HEK293 (cell line): ENCODE data around the gene S100A3.

Experiments
- AEBP2 ChIP-seq: fragments of 450-650 bp; formaldehyde crosslinking; IDR thresholded peaks from 2 replicates; pipeline ENCODE4 v1.5.1; 2016; ENCODE audit warnings: missing biosample characterization, missing genetic modification characterization, borderline replicate concordance
- ELK4 ChIP-seq: IDR thresholded peaks from 2 replicates; pipeline ENCODE4 v1.6.1; 2011; ENCODE audit warnings: mild to moderate bottlenecking, low read depth, low read length, borderline replicate concordance
- GLI4 ChIP-seq: fragments of 450-650 bp; formaldehyde crosslinking; IDR thresholded peaks from 2 replicates; pipeline ENCODE4 v1.5.1; 2016; ENCODE audit warnings: missing biosample characterization, missing genetic modification characterization
- KLF1 ChIP-seq: fragments of 450-650 bp; formaldehyde crosslinking; IDR thresholded peaks from 2 replicates; pipeline ENCODE4 v1.5.1; 2016; ENCODE audit warnings: missing biosample characterization, missing genetic modification characterization
- RBAK ChIP-seq: fragments of 450-650 bp; formaldehyde crosslinking; IDR thresholded peaks from 2 replicates; pipeline ENCODE4 v1.5.1; 2016; ENCODE audit warnings: missing biosample characterization, missing genetic modification characterization
- SCRT1 ChIP-seq: fragments of 450-650 bp; formaldehyde crosslinking; IDR thresholded peaks from 2 replicates; pipeline ENCODE4 v1.5.1; 2016; ENCODE audit warnings: missing biosample characterization, missing genetic modification characterization, borderline replicate concordance
- SP3 ChIP-seq: fragments of 450-650 bp; formaldehyde crosslinking; IDR thresholded peaks from 2 replicates; pipeline ENCODE4 v1.5.1; 2016; ENCODE audit warnings: missing biosample characterization, missing genetic modification characterization
- TCF7L2 ChIP-seq: IDR thresholded peaks from 2 replicates; pipeline ENCODE4 v1.6.1; 2011; ENCODE audit warnings: low read depth, mild to moderate bottlenecking, inconsistent platforms, low read length, moderate library complexity, borderline replicate concordance
- ZFP3 ChIP-seq: fragments of 450-650 bp; formaldehyde crosslinking; IDR thresholded peaks from 2 replicates; pipeline ENCODE4 v1.5.1; 2016; ENCODE audit warnings: low read depth, missing biosample characterization, missing genetic modification characterization
- ZFP37 ChIP-seq: fragments of 450-650 bp; formaldehyde crosslinking; IDR thresholded peaks from 2 replicates; pipeline ENCODE4 v1.5.1; 2016; ENCODE audit warnings: missing biosample characterization, missing genetic modification characterization
- ZFP69B ChIP-seq: fragments of 450-650 bp; formaldehyde crosslinking; IDR thresholded peaks from 2 replicates; pipeline ENCODE4 v1.5.1; 2016; ENCODE audit warnings: missing biosample characterization, missing genetic modification characterization
- ZNF19 ChIP-seq: fragments of 450-650 bp; formaldehyde crosslinking; IDR thresholded peaks from 2 replicates; pipeline ENCODE4; 2016; ENCODE audit warnings: missing biosample characterization, missing genetic modification characterization, low read depth
- ZNF335 ChIP-seq: fragments of 450-650 bp; formaldehyde crosslinking; conservative IDR thresholded peaks from 2 replicates; pipeline ENCODE4 v1.5.1; 2016; ENCODE audit warnings: missing biosample characterization, missing genetic modification characterization
- ZNF394 ChIP-seq: fragments of 450-650 bp; formaldehyde crosslinking; IDR thresholded peaks from 2 replicates; pipeline ENCODE4 v1.5.1; 2016; ENCODE audit warnings: missing biosample characterization, missing genetic modification characterization, mild to moderate bottlenecking, moderate library complexity, borderline replicate concordance
- ZNF514 ChIP-seq: fragments of 450-650 bp; formaldehyde crosslinking; IDR thresholded peaks from 2 replicates; pipeline ENCODE4 v1.5.1; 2016; ENCODE audit warnings: missing biosample characterization, missing genetic modification characterization
- ZNF624 ChIP-seq: fragments of 450-650 bp; formaldehyde crosslinking; IDR thresholded peaks from 2 replicates; pipeline ENCODE4 v1.5.1; 2017; ENCODE audit warnings: missing biosample characterization, missing genetic modification characterization
- ZNF626 ChIP-seq: fragments of 450-650 bp; sonication (Bioruptor Pico); formaldehyde crosslinking; IDR thresholded peaks from 2 replicates; pipeline ENCODE4 v1.5.1; 2018; ENCODE audit warnings: missing biosample characterization, missing genetic modification characterization, inconsistent platforms
- ZNF660 ChIP-seq: fragments of 450-650 bp; IDR thresholded peaks from 2 replicates; pipeline ENCODE4 v1.5.1; 2018; ENCODE audit warnings: missing biosample characterization, mild to moderate bottlenecking, missing genetic modification characterization
- ZNF704 ChIP-seq: fragments of 450-650 bp; formaldehyde crosslinking; IDR thresholded peaks from 2 replicates; pipeline ENCODE4 v1.5.1; 2016; ENCODE audit warnings: missing biosample characterization, missing genetic modification characterization
- ZNF747 ChIP-seq: fragments of 450-650 bp; formaldehyde crosslinking; IDR thresholded peaks from 2 replicates; pipeline ENCODE4 v1.5.1; 2016; ENCODE audit warnings: missing biosample characterization, missing genetic modification characterization
- ZNF837 ChIP-seq: fragments of 450-650 bp; formaldehyde crosslinking; IDR thresholded peaks from 2 replicates; pipeline ENCODE4 v1.5.1; 2016; ENCODE audit warnings: missing biosample characterization, missing genetic modification characterization
- TF ChIP-seq, protein P1 (sequence below): fragments of 450-650 bp; formaldehyde crosslinking; IDR thresholded peaks from 2 replicates; pipeline ENCODE4 v1.5.1; 2016; ENCODE audit warnings: missing biosample characterization, missing genetic modification characterization
- TF ChIP-seq, protein P2 (sequence below): fragments of 450-650 bp; formaldehyde crosslinking; IDR thresholded peaks from 2 replicates; pipeline ENCODE4 v1.5.1; 2016; ENCODE audit warnings: missing biosample characterization, missing genetic modification characterization, low read depth
- TF ChIP-seq, protein P3 (sequence below): fragments of 450-650 bp; formaldehyde crosslinking; conservative IDR thresholded peaks from 2 replicates; pipeline ENCODE4 v1.5.1; 2016; ENCODE audit warnings: low read depth, missing biosample characterization, missing genetic modification characterization
- TF ChIP-seq, protein P4 (sequence below): fragments of 450-650 bp; formaldehyde crosslinking; IDR thresholded peaks from 2 replicates; pipeline ENCODE4 v1.5.1; 2016; ENCODE audit warnings: missing biosample characterization, missing genetic modification characterization

Gene S100A3

DNA sequence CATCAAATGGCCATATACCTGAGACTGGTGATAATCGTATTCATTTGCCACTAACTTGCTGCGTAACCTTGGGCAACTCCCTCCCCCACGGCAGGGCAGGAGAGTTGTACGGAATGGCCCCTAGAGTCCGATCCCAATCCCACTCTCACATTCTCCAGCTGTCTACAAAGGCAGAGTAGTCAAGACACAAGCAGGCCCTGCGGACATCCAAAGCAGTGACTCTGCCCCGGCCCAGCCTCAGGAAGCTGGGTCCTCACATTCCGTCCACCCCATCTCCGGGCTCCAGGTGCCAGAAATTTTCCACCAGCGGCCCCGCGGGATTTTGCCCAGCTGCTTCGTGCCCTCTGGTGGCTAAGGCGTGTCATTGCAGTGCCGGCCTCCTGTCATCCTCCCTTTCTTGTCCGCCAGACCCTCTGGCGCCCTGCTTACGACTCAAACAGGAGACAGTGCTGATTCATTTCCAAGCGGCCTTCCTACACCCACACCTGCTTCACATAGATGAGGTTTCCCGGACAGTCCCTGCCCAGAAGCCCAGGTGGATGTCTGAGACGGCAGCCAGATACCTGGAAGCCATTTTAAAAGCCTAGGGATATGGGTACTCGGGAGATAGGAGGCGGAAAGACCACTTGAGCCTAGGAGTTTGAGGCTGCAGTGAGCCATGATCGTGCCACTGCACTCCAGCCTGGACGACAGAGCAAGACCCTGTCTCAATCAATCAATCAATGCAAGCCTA lies 19.5 kb upstream of the S100A3 start (continued):
- TF ChIP-seq, protein P1, sequence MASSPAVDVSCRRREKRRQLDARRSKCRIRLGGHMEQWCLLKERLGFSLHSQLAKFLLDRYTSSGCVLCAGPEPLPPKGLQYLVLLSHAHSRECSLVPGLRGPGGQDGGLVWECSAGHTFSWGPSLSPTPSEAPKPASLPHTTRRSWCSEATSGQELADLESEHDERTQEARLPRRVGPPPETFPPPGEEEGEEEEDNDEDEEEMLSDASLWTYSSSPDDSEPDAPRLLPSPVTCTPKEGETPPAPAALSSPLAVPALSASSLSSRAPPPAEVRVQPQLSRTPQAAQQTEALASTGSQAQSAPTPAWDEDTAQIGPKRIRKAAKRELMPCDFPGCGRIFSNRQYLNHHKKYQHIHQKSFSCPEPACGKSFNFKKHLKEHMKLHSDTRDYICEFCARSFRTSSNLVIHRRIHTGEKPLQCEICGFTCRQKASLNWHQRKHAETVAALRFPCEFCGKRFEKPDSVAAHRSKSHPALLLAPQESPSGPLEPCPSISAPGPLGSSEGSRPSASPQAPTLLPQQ (tag by site-specific recombination): 0 out of 2 replicates have a peak, but pooled peaks have one; percentile 54
- TF ChIP-seq ZNF837 (tag by site-specific recombination) (no peak), ZNF704 (tag by site-specific recombination) (no peak), ZFP37 (0 out of 2 replicates have a peak, but pooled peaks have one; percentile 51), ELK4 (no peak), ZNF660 (tag by site-specific recombination) (peak; percentile 85), ZNF394 (tag by site-specific recombination) (no peak; the same call in 1 of the 2 replicates), ZFP3 (tag by site-specific recombination) (no peak), ZFP69B (tag by site-specific recombination) (no peak), TCF7L2 (no peak), ZNF747 (no peak), AEBP2 (no peak), SP3 (no peak; the same call in 1 of the 2 replicates), SCRT1 (tag by site-specific recombination) (no peak), ZNF514 (tag by site-specific recombination) (no peak), ZNF335 (tag by site-specific recombination) (peak; percentile 81), ZNF19 (tag by site-specific recombination) (no peak), GLI4 (tag by site-specific recombination) (no peak), RBAK (tag by site-specific recombination) (no peak), ZNF626 (tag by site-specific recombination) (no peak), ZNF624 (tag by site-specific recombination) (no peak), KLF1 (no peak)
- TF ChIP-seq, protein P2, sequence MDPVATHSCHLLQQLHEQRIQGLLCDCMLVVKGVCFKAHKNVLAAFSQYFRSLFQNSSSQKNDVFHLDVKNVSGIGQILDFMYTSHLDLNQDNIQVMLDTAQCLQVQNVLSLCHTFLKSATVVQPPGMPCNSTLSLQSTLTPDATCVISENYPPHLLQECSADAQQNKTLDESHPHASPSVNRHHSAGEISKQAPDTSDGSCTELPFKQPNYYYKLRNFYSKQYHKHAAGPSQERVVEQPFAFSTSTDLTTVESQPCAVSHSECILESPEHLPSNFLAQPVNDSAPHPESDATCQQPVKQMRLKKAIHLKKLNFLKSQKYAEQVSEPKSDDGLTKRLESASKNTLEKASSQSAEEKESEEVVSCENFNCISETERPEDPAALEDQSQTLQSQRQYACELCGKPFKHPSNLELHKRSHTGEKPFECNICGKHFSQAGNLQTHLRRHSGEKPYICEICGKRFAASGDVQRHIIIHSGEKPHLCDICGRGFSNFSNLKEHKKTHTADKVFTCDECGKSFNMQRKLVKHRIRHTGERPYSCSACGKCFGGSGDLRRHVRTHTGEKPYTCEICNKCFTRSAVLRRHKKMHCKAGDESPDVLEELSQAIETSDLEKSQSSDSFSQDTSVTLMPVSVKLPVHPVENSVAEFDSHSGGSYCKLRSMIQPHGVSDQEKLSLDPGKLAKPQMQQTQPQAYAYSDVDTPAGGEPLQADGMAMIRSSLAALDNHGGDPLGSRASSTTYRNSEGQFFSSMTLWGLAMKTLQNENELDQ (tag by site-specific recombination): no peak
- TF ChIP-seq, protein P3, sequence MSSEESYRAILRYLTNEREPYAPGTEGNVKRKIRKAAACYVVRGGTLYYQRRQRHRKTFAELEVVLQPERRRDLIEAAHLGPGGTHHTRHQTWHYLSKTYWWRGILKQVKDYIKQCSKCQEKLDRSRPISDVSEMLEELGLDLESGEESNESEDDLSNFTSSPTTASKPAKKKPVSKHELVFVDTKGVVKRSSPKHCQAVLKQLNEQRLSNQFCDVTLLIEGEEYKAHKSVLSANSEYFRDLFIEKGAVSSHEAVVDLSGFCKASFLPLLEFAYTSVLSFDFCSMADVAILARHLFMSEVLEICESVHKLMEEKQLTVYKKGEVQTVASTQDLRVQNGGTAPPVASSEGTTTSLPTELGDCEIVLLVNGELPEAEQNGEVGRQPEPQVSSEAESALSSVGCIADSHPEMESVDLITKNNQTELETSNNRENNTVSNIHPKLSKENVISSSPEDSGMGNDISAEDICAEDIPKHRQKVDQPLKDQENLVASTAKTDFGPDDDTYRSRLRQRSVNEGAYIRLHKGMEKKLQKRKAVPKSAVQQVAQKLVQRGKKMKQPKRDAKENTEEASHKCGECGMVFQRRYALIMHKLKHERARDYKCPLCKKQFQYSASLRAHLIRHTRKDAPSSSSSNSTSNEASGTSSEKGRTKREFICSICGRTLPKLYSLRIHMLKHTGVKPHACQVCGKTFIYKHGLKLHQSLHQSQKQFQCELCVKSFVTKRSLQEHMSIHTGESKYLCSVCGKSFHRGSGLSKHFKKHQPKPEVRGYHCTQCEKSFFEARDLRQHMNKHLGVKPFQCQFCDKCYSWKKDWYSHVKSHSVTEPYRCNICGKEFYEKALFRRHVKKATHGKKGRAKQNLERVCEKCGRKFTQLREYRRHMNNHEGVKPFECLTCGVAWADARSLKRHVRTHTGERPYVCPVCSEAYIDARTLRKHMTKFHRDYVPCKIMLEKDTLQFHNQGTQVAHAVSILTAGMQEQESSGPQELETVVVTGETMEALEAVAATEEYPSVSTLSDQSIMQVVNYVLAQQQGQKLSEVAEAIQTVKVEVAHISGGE (tag by site-specific recombination): peak; percentile 62
- TF ChIP-seq, protein P4, sequence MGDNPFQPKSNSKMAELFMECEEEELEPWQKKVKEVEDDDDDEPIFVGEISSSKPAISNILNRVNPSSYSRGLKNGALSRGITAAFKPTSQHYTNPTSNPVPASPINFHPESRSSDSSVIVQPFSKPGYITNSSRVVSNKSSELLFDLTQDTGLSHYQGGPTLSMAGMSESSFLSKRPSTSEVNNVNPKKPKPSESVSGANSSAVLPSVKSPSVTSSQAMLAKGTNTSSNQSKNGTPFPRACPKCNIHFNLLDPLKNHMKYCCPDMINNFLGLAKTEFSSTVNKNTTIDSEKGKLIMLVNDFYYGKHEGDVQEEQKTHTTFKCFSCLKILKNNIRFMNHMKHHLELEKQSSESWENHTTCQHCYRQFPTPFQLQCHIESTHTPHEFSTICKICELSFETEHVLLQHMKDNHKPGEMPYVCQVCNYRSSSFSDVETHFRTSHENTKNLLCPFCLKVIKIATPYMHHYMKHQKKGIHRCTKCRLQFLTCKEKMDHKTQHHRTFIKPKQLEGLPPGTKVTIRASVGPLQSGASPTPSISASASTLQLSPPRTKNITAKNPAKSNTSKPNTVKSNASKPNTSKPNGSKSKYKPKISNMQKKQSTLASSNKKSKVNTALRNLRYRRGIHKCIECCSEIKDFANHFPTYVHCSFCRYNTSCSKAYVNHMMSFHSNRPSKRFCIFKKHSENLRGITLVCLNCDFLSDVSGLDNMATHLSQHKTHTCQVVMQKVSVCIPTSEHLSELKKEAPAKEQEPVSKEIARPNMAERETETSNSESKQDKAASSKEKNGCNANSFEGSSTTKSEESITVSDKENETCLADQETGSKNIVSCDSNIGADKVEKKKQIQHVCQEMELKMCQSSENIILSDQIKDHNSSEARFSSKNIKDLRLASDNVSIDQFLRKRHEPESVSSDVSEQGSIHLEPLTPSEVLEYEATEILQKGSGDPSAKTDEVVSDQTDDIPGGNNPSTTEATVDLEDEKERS (tag by site-specific recombination): no peak
